GM10847 (cell line): Measurements from ENCODE around the gene PRAF2.

Experiments
- POLR2A ChIP-seq: IDR thresholded peaks from 2 replicates; pipeline ENCODE4 v1.6.1; 2011; ENCODE audit not compliant: insufficient read length; ENCODE audit errors: extremely low read depth

The PRAF2 gene

GRCh38 chrX:49061916-49062315 lies 11.9 kb downstream of the PRAF2 start:
- no peak for TF ChIP-seq POLR2A

GRCh38 chrX:49061490-49061889 lies 12.3 kb downstream of the PRAF2 start:
- TF ChIP-seq POLR2A = no peak

- TF ChIP-seq POLR2A = no peak
Measured at GRCh38 chrX:49060914-49061313, 12.9 kb downstream of the PRAF2 start.

- no peak for TF ChIP-seq POLR2A
Measured at GRCh38 chrX:49059681-49060085, 14.1 kb downstream of the PRAF2 start.

- TF ChIP-seq POLR2A = no peak
Measured at GRCh38 chrX:49059201-49059600, 14.6 kb downstream of the PRAF2 start.

GRCh38 chrX:49058794-49059193 lies 15.0 kb downstream of the PRAF2 start, which contains the start of gene CCDC120:
Gene CCDC120 (plus strand): TSS chrX:49058999. CDS start chrX:49062042, 3,043 bp downstream.
- TF ChIP-seq POLR2A = no peak

- no peak for TF ChIP-seq POLR2A
Measured at GRCh38 chrX:49054073-49054762, 19.6 kb downstream of the PRAF2 start.

- no peak for TF ChIP-seq POLR2A
Measured at GRCh38 chrX:49053223-49054072, 20.4 kb downstream of the PRAF2 start.

GRCh38 chrX:49043987-49044281 lies 29.9 kb downstream of the PRAF2 start:
- TF ChIP-seq POLR2A = no peak

- no peak for TF ChIP-seq POLR2A
Measured at GRCh38 chrX:49043220-49043986, 30.4 kb downstream of the PRAF2 start, which contains the start of gene TFE3. Gene TFE3 (minus strand): TSS chrX:49043357. CDS start chrX:49043226, 131 bp downstream.

GRCh38 chrX:49042581-49043219 lies 31.1 kb downstream of the PRAF2 start:
- TF ChIP-seq POLR2A = no peak

- TF ChIP-seq POLR2A = no peak
Measured at GRCh38 chrX:49041744-49042580, 31.8 kb downstream of the PRAF2 start.

GRCh38 chrX:49040376-49040955 lies 33.3 kb downstream of the PRAF2 start:
- TF ChIP-seq POLR2A = no peak
